Measurements from ENCODE around the gene PRKCH. TPM values are rescaled to one million over a fixed set of nuclear protein-coding genes. Genes with fewer than 3 reads are reported as not detected.

Gene PRKCH
- total RNA-seq, 1 experiment from 2014 or later, result 5.2 TPM

GRCh38 chr14:61285364-61285763 lies 36.0 kb upstream of the PRKCH start:
- H3K27me3 Mint-ChIP-seq (ENCODE audit: low read depth), result peaks cover 4% of the 10 kb centered on the region
- H2AFZ ChIP-seq (ENCODE audit: low read length), result no peak overlapping the region
- DNase-seq, result no peak

More at GRCh38 chr14:61285364-61285763, 36.0 kb upstream of the PRKCH start:
- Histone ChIP-seq H3K27ac (ENCODE audit: insufficient read length, low read depth, low read length) (no peak overlapping the region), H3K4me2 (ENCODE audit: insufficient read depth, insufficient read length, low read length) (no peak overlapping the region), H3K79me2 (ENCODE audit: insufficient read depth, low read length) (no peaks in the 10 kb centered on the region), H2BK5ac (ENCODE audit: insufficient read length, low read length) (no peak overlapping the region), H2BK15ac (ENCODE audit: low read depth, low read length) (no peak overlapping the region), H2BK120ac (ENCODE audit: low read depth, low read length, poor library complexity, severe bottlenecking) (no peak overlapping the region), H4K8ac (replicated peaks; ENCODE audit: insufficient read length, low read depth, low read length) (no peak overlapping the region), H3K79me1 (ENCODE audit: insufficient read depth, low read depth, low read length, poor library complexity, severe bottlenecking) (no peaks in the 10 kb centered on the region), H3T11ph (ENCODE audit: low read length) (no peak overlapping the region), H3K9ac (ENCODE audit: extremely low read depth, insufficient read length, low read length) (no peak overlapping the region), H3K23ac (ENCODE audit: insufficient read length, low read depth, low read length) (no peak overlapping the region), H4K91ac (ENCODE audit: insufficient read length, low read depth, low read length) (no peak overlapping the region), H3K18ac (ENCODE audit: insufficient read length, low read depth, low read length) (no peak overlapping the region), H2BK20ac (ENCODE audit: low read depth, low read length, poor library complexity, severe bottlenecking) (no peak overlapping the region), H3K23me2 (ENCODE audit: insufficient read length, low read depth, low read length, poor library complexity, severe bottlenecking) (peaks cover 6% of the 10 kb centered on the region), H3K9me3 (ENCODE audit: control insufficient read depth, low read depth, low read length) (no peaks in the 10 kb centered on the region), H4K20me1 (ENCODE audit: control insufficient read depth, insufficient read depth, insufficient read length) (peaks cover 2% of the 10 kb centered on the region), H3K56ac (ENCODE audit: insufficient read length, low read depth, low read length) (no peak overlapping the region), H2BK12ac (ENCODE audit: insufficient read length, low read depth, low read length) (no peak overlapping the region), H3K14ac (ENCODE audit: insufficient read depth, low read length) (no peak overlapping the region), H3K4ac (ENCODE audit: low read depth, low read length) (no peak overlapping the region), H4K5ac (ENCODE audit: insufficient read length, low read depth, low read length) (no peak overlapping the region), H3K4me1 (ENCODE audit: insufficient read depth, low read length) (no peaks in the 10 kb centered on the region), H3K27me3 (ENCODE audit: insufficient read depth, low read length) (no peaks in the 10 kb centered on the region), H2AK5ac (ENCODE audit: insufficient read length, low read length) (no peak overlapping the region)
- no peak for TF ChIP-seq CTCF (conservative IDR thresholded peaks at IDR 0.05)
- H3K36me3 Mint-ChIP-seq (ENCODE audit: insufficient read depth in 1 of 3, low read depth in 3 of 3), result no peaks in the 10 kb centered on the region
- no CpG with 5 or more reads among the region's 4 CpGs for WGBS (ENCODE audit: extremely low coverage, insufficient read length, low lambda C conversion rate)
- no peak overlapping the region for H3K27ac Mint-ChIP-seq
- no peak overlapping the region for H3K4me3 Mint-ChIP-seq
- peaks cover 2 to 9% of the 10 kb centered on the region in 2 experiments; a peak in 3 of 4 replicates for H3K4me1 Mint-ChIP-seq
- H3K9me3 Mint-ChIP-seq, result no peaks in the 10 kb centered on the region; a peak in 1 of 5 replicates
